ENCODE measurements around the gene S100P.

Gene S100P

DNA sequence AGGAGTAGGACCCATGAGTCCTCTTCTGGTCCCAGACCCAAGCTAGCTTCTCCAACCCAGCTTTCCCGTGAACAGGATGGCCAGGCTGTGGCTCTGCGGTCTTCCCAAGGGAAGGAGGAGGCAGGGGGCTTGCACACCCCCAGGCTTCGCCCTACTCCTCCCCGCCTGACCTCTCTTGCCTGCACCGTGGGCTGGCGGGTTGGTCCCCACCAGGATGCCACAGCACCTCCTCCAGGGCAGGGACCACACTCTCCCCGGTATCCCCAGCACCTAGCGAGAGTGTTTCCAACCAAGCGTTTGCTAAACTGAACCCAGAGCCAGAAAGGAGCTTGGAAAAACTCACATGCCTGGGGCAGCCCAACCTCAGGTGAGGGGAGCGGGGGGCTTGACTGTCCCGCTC, 9.0 kb upstream of the S100P start:
- Histone ChIP-seq H3K36me3 (ENCODE audit: insufficient read depth, low read length) (no peaks in the 10 kb centered on the region; the same call in 1 of the 2 replicates), H4K20me1 (ENCODE audit: insufficient read depth, low read length) (no peaks in the 10 kb centered on the region), H3K4me2 (ENCODE audit: low read length) (no peak overlapping the region), H3F3A (ENCODE audit: insufficient read depth, low read length) (no peaks in the 10 kb centered on the region), H3K27me3 (ENCODE audit: insufficient read depth, low read length) (no peaks in the 10 kb centered on the region), H3K4me1 (ENCODE audit: insufficient read depth, low read length, severe bottlenecking) (no peaks in the 10 kb centered on the region), H3K9me3 (ENCODE audit: low read length) (no peaks in the 10 kb centered on the region), H3K79me2 (ENCODE audit: insufficient read depth, low read length) (no peaks in the 10 kb centered on the region), H3K27ac (ENCODE audit: low read depth, low read length, poor library complexity, severe bottlenecking) (no peak overlapping the region), H3K9me2 (ENCODE audit: low read depth, low read length) (no peaks in the 10 kb centered on the region), H3K9ac (ENCODE audit: low read length) (no peak overlapping the region), H2AFZ (ENCODE audit: low read length) (no peak overlapping the region), H3K4me3 (ENCODE audit: low read depth, low read length, poor library complexity, severe bottlenecking) (no peak overlapping the region)
- no peak for TF ChIP-seq EZH2 (IDR thresholded peaks at IDR 0.05; ENCODE audit: borderline replicate concordance, low read length)
- TF ChIP-seq, protein P1, sequence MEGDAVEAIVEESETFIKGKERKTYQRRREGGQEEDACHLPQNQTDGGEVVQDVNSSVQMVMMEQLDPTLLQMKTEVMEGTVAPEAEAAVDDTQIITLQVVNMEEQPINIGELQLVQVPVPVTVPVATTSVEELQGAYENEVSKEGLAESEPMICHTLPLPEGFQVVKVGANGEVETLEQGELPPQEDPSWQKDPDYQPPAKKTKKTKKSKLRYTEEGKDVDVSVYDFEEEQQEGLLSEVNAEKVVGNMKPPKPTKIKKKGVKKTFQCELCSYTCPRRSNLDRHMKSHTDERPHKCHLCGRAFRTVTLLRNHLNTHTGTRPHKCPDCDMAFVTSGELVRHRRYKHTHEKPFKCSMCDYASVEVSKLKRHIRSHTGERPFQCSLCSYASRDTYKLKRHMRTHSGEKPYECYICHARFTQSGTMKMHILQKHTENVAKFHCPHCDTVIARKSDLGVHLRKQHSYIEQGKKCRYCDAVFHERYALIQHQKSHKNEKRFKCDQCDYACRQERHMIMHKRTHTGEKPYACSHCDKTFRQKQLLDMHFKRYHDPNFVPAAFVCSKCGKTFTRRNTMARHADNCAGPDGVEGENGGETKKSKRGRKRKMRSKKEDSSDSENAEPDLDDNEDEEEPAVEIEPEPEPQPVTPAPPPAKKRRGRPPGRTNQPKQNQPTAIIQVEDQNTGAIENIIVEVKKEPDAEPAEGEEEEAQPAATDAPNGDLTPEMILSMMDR (IDR thresholded peaks at IDR 0.05; ENCODE audit: low read length): no peak

DNA sequence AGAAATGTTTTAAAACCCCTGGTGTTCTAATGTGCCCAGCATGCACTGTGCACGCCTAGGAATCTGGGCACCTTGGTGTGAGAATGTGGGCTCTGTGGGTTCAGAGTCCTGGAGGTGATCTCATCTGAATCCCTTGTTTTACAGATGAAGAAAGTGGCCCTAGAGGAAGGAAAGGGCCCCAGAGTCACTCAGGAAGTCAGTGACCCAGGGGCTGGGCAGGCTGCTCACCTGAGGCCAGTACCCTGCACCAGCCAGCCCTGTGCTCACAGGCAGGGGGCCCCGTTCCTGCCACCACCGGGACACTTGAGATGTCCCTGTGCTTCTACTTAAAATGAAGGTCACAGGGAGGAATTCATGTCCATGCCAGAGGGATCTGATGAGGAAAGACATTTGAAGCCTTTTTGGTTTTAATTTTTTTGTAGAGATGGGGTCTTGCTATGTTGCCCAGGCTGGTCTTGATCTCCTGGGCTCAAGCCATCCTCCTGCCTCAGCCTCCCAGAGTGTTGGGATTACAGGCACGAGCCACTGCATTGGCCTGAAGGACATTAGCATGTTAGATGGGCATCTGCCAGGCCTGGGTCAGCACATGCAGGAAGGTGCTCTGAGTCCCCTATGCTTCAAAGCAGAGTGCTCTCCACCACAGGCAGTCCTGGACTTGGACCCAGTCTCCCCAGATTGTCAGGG, 7.4 kb upstream of the S100P start:
- H3K9ac ChIP-seq (ENCODE audit: low read length): no peak overlapping the region
- TF ChIP-seq EZH2 (IDR thresholded peaks at IDR 0.05; ENCODE audit: borderline replicate concordance, low read length): no peak
- TF ChIP-seq, protein P1 (IDR thresholded peaks at IDR 0.05; ENCODE audit: low read length): no peak
- H3K27me3 ChIP-seq (ENCODE audit: insufficient read depth, low read length): no peaks in the 10 kb centered on the region
- H3K9me3 ChIP-seq (ENCODE audit: low read length): no peaks in the 10 kb centered on the region
- H3K9me2 ChIP-seq (ENCODE audit: low read depth, low read length): no peaks in the 10 kb centered on the region
- H3F3A ChIP-seq (ENCODE audit: insufficient read depth, low read length): no peaks in the 10 kb centered on the region
- no peaks in the 10 kb centered on the region for H3K4me1 ChIP-seq (ENCODE audit: insufficient read depth, low read length, severe bottlenecking)
- no peak overlapping the region for H3K4me2 ChIP-seq (ENCODE audit: low read length)
- H3K4me3 ChIP-seq (ENCODE audit: low read depth, low read length, poor library complexity, severe bottlenecking): no peak overlapping the region
- no peak overlapping the region for H2AFZ ChIP-seq (ENCODE audit: low read length)
- H3K36me3 ChIP-seq (ENCODE audit: insufficient read depth, low read length): no peaks in the 10 kb centered on the region
- H3K79me2 ChIP-seq (ENCODE audit: insufficient read depth, low read length): no peaks in the 10 kb centered on the region
- no peak overlapping the region for H3K27ac ChIP-seq (ENCODE audit: low read depth, low read length, poor library complexity, severe bottlenecking)
- no peaks in the 10 kb centered on the region for H4K20me1 ChIP-seq (ENCODE audit: insufficient read depth, low read length)

DNA sequence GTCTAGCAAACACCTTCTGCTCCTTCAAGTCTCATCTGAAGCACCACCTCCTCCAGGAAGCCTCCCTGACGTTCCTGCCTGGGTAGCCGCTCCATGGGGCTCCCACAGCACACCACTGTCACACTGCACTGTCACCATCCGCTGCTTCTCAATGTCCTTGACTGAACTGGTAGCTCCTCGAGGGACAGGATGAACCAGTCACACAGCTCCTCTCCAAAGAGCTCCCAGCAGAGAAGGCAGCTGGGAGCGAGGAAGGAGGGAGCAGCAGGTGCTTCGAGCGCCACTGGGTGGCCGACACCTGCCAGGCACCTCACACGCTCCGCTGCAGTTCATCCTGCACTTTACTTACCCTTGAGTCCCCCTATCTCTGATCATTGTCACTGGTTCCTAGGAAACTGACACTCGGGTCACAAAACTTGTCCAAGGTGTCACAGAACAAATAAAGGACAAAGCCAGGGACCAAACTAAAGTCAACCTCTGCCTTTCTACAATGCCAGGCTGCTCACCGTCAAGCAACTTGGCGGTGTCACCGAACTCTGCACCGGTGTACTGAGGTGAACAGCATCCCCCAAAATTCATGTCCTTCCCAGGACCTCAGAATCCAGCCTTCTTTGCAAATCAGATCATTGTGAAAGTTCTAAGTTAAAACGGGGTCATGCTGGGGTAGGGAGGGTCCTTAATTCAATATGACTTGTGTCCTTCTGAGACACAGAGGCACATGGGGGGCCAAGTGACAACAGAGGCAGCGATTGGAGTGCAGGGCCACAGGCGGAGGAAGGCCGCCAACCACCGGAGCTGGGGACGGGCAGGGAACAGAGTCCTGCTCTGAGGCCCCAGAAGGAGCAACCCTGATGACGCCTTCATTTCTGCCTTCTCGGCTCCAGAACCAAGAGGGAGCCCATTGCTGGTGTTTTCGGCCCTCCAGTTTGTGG, 5.5 kb upstream of the S100P start:
- H3K27me3 ChIP-seq (ENCODE audit: insufficient read depth, low read length): no peaks in the 10 kb centered on the region
- no peaks in the 10 kb centered on the region for H3K79me2 ChIP-seq (ENCODE audit: insufficient read depth, low read length)
- no peaks in the 10 kb centered on the region for H3F3A ChIP-seq (ENCODE audit: insufficient read depth, low read length)
- no peak overlapping the region for H3K4me2 ChIP-seq (ENCODE audit: low read length)
- no peaks in the 10 kb centered on the region for H3K4me1 ChIP-seq (ENCODE audit: insufficient read depth, low read length, severe bottlenecking)
- no peak overlapping the region for H3K9ac ChIP-seq (ENCODE audit: low read length)
- no peak overlapping the region for H2AFZ ChIP-seq (ENCODE audit: low read length)
- no peak overlapping the region for H3K27ac ChIP-seq (ENCODE audit: low read depth, low read length, poor library complexity, severe bottlenecking)
- H3K36me3 ChIP-seq (ENCODE audit: insufficient read depth, low read length): no peaks in the 10 kb centered on the region
- no peaks in the 10 kb centered on the region for H4K20me1 ChIP-seq (ENCODE audit: insufficient read depth, low read length)
- TF ChIP-seq, protein P1 (IDR thresholded peaks at IDR 0.05; ENCODE audit: low read length): peak; percentile 10; the same call in 1 of the 2 replicates
- TF ChIP-seq EZH2 (IDR thresholded peaks at IDR 0.05; ENCODE audit: borderline replicate concordance, low read length): no peak
- no peaks in the 10 kb centered on the region for H3K9me3 ChIP-seq (ENCODE audit: low read length)
- H3K4me3 ChIP-seq (ENCODE audit: low read depth, low read length, poor library complexity, severe bottlenecking): no peak overlapping the region
- H3K9me2 ChIP-seq (ENCODE audit: low read depth, low read length): no peaks in the 10 kb centered on the region

All from OCI-LY1 (cell line).